ENCODE measurements around the gene HHIPL2.

HHIPL2 gene

GRCh38 chr1:222547944-222548671, at the start of gene HHIPL2:
TSS of gene HHIPL2 (minus strand) at chr1:222548104. CDS start at chr1:222548044, 60 bp downstream.
- DNase-seq = no peak

- no peak for DNase-seq
Observed at GRCh38 chr1:222596696-222597095, 48.8 kb upstream of the HHIPL2 start.

GRCh38 chr1:222594789-222595188, 46.9 kb upstream of the HHIPL2 start:
- no peak for DNase-seq

GRCh38 chr1:222592171-222592570, 44.3 kb upstream of the HHIPL2 start:
- no peak for DNase-seq

GRCh38 chr1:222589462-222590302, 41.8 kb upstream of the HHIPL2 start, which contains the start of gene TAF1A:
TSS of gene TAF1A (minus strand) at chr1:222589933.
- peak; percentile 87 for DNase-seq

- DNase-seq = no peak
Observed at GRCh38 chr1:222588135-222588534, 40.2 kb upstream of the HHIPL2 start.

GRCh38 chr1:222586842-222587241, 38.9 kb upstream of the HHIPL2 start:
- DNase-seq = no peak

- no peak for DNase-seq
Observed at GRCh38 chr1:222583079-222583478, 35.2 kb upstream of the HHIPL2 start.

GRCh38 chr1:222582099-222582774, 34.3 kb upstream of the HHIPL2 start:
- no peak for DNase-seq

- DNase-seq = no peak
Observed at GRCh38 chr1:222579316-222579715, 31.4 kb upstream of the HHIPL2 start.

- no peak for DNase-seq
Observed at GRCh38 chr1:222570837-222571236, 22.9 kb upstream of the HHIPL2 start.

- DNase-seq = no peak
Observed at GRCh38 chr1:222561656-222562055, 13.8 kb upstream of the HHIPL2 start.

- DNase-seq = no peak
Observed at GRCh38 chr1:222557574-222557973, 9.7 kb upstream of the HHIPL2 start.

- DNase-seq = no peak
Observed at GRCh38 chr1:222557148-222557547, 9.2 kb upstream of the HHIPL2 start.

- no peak for DNase-seq
Observed at GRCh38 chr1:222555992-222556615, 8.2 kb upstream of the HHIPL2 start.

- DNase-seq = no peak
Observed at GRCh38 chr1:222554177-222554576, 6.3 kb upstream of the HHIPL2 start.

- no peak for DNase-seq
Observed at GRCh38 chr1:222552882-222553281, 5.0 kb upstream of the HHIPL2 start.

- no peak for DNase-seq
Observed at GRCh38 chr1:222547260-222547614, 667 bp downstream of the HHIPL2 start.

GRCh38 chr1:222546548-222547259, 1.2 kb downstream of the HHIPL2 start:
- no peak for DNase-seq

GRCh38 chr1:222546091-222546490, 1.8 kb downstream of the HHIPL2 start:
- DNase-seq = no peak

- no peak for DNase-seq
Observed at GRCh38 chr1:222543817-222544216, 4.1 kb downstream of the HHIPL2 start.

GRCh38 chr1:222540598-222540995, 7.3 kb downstream of the HHIPL2 start:
- DNase-seq = no peak
